Vagina (tissue), 2 donors: Measurements from ENCODE around the gene KISS1R.

Experiments used
- POLR2A ChIP-seq, 2 donors: fragments of 450-650 bp; IDR thresholded peaks; one replicate each; pipeline ENCODE4 v1.6.1; 2017; ENCODE audit warnings: antibody characterized with exemption in 2 of 2, mild to moderate bottlenecking in 2 of 2, moderate library complexity in 2 of 2
- POLR2AphosphoS5 ChIP-seq, 2 donors: sonication (generic); formaldehyde crosslinking; IDR thresholded peaks; one replicate each; pipeline ENCODE4 v1.9.0; 2017; ENCODE audit warnings: antibody characterized with exemption in 2 of 2, mild to moderate bottlenecking in 2 of 2, low read depth in 1 of 2; ENCODE audit not compliant: insufficient read depth in 1 of 2
- TF ChIP-seq, protein P1 (sequence below), 3 experiments: fragments of 450-650 bp in 2 of 3; fragments of 200-600 bp in 1 of 3; sonication (generic) in 1 of 3; IDR thresholded peaks; one replicate each; pipeline ENCODE4 v1.5.1; 2017 to 2019; ENCODE audit warnings: antibody characterized with exemption in 3 of 3, mild to moderate bottlenecking in 2 of 3, moderate library complexity in 2 of 3

DNA sequence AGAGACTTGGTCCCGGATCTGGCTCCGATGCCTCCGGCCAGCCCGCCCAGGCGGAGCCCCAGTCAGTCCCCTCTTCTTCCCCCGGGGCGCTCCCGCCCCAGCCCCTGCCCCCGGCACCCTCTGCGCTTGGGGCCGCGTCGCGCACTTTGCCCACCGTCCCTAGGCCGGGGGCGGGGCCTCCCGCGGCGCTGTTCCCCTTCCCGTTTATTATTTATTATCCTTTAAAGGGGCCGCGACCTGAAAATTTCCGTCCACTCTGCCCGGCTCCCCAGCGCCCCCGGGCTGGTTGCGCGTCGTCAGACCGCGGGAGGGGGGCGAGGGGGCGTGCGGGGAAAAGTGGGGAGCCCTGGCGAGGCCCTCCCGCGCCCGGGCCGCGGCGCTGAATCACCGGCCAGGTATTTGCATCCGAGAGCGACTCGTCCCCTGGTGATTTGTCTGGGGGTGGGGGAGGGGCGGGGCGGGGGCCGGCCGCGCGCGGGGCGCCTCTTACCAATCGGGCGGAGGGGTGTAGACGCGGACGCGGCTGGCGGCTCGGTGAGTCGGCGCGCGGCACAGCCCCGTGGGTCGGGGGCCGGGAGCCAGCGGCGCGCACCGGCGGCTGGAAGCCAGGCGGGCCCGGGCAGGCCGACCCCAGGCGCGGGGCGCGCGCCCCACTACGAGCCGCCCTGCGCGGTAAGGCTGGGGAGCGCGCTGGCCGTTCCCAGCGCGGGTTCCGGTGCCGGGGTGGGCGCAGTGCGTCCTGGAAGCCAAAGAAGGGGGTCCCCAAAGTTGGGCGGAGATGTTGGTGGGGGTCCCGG, 8.6 kb downstream of the KISS1R start, which contains the start of gene ARID3A:
- TF ChIP-seq POLR2A (IDR thresholded peaks at IDR 0.05) (peak in 1 of 2 donors; percentile 43), POLR2AphosphoS5 (IDR thresholded peaks at IDR 0.05; ENCODE audit: insufficient read depth in 1 of 2, low read depth in 1 of 2) (peak; percentile 30 to 76)
- TF ChIP-seq, protein P1, sequence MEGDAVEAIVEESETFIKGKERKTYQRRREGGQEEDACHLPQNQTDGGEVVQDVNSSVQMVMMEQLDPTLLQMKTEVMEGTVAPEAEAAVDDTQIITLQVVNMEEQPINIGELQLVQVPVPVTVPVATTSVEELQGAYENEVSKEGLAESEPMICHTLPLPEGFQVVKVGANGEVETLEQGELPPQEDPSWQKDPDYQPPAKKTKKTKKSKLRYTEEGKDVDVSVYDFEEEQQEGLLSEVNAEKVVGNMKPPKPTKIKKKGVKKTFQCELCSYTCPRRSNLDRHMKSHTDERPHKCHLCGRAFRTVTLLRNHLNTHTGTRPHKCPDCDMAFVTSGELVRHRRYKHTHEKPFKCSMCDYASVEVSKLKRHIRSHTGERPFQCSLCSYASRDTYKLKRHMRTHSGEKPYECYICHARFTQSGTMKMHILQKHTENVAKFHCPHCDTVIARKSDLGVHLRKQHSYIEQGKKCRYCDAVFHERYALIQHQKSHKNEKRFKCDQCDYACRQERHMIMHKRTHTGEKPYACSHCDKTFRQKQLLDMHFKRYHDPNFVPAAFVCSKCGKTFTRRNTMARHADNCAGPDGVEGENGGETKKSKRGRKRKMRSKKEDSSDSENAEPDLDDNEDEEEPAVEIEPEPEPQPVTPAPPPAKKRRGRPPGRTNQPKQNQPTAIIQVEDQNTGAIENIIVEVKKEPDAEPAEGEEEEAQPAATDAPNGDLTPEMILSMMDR (IDR thresholded peaks at IDR 0.05), result no peak
